IgD-negative memory B cell (primary cell): ENCODE measurements around the gene DHRS7B. TPM values are rescaled to one million over a fixed set of nuclear protein-coding genes. Genes with fewer than 3 reads are reported as not detected.
A peak's percentile ranks its signal among the peaks of the same experiment; 100 is the strongest.
"Not testable (repeated sequence)": the region's sequence is repeated elsewhere in the genome, so short reads cannot be mapped to it uniquely, and the experiment has no call there.

Experiments
- H3K27ac Mint-ChIP-seq, 3 donors: one replicate each; pipeline ENCODE4 v1.8.0; 2020 to 2022; ENCODE audit warnings: mild to moderate bottlenecking in 3 of 3, mixed read lengths in 3 of 3, moderate library complexity in 1 of 3
- H3K27me3 Mint-ChIP-seq: one replicate; pipeline ENCODE4 v1.8.0; 2021; ENCODE audit warnings: mixed read lengths
- H3K36me3 Mint-ChIP-seq: one replicate; pipeline ENCODE4 v1.8.0; 2020; ENCODE audit warnings: mild to moderate bottlenecking, mixed read lengths
- H3K4me1 Mint-ChIP-seq, 3 donors: one replicate each; pipeline ENCODE4 v1.8.0; 2020 to 2022; ENCODE audit warnings: mixed read lengths in 3 of 3, mild to moderate bottlenecking in 1 of 3
- H3K4me3 Mint-ChIP-seq, 4 donors: one replicate each; pipeline ENCODE4 v1.8.0; 2020 to 2022; ENCODE audit warnings: mild to moderate bottlenecking in 4 of 4, mixed read lengths in 4 of 4, moderate library complexity in 3 of 4
- H3K9me3 Mint-ChIP-seq, 3 donors: one replicate each; pipeline ENCODE4 v1.8.0; 2020 to 2021; ENCODE audit warnings: mixed read lengths in 3 of 3, mild to moderate bottlenecking in 1 of 3
- polyA plus RNA-seq: library from polyadenylated mRNA; unstranded; fragments of 300-500 nt; fragmentation: Illumina TruSeq; gene quantifications from one replicate; pipeline ENCODE4 v1.2.3, GENCODE V29; 2021

Gene DHRS7B
- polyA plus RNA-seq, 1 donor from 2014 or later = 13.3 TPM

DNA sequence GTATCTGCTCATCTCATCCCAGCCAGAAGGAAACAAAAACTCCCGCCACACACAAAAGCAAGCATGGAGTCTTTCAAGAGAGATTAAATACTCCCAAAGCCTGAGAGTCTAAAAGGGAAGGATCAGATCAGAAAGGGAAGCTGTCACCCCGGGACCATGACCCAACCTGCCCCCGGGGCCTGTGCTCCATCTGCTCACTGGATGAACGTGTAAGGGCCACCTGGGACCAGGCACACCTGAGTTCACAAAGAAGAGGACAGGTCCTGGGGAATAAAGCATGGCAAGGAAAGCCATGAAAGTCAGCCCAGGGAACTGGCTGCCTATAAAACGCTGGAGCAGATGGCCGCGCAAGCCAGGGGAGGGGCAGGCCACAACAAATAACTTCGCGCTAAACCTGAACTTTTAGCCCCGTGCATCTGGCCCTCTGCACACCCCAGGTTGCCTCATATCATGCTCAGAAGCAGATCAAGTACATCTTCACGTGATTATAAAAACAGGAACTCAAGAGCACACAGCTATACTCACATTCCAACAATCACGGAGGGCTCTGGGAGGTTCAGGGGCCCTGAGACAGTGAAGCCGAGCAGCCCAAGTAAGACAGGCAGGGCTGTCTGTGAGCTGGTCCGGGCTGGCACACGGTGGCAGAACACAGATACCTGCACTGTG, 83.8 kb downstream of the DHRS7B start:
- Mint-ChIP-seq H3K27me3 (no peaks in the 10 kb centered on the region), H3K9me3 (no peaks in the 10 kb centered on the region), H3K4me3 (peak overlapping the region in 2 of 4 donors; percentile 63 to 77), H3K36me3 (peaks cover 1% of the 10 kb centered on the region), H3K27ac (peak overlapping the region in 1 of 3 donors; percentile 40), H3K4me1 (peaks cover 31 to 37% (median 32%) of the 10 kb centered on the region in 3 donors)

DNA sequence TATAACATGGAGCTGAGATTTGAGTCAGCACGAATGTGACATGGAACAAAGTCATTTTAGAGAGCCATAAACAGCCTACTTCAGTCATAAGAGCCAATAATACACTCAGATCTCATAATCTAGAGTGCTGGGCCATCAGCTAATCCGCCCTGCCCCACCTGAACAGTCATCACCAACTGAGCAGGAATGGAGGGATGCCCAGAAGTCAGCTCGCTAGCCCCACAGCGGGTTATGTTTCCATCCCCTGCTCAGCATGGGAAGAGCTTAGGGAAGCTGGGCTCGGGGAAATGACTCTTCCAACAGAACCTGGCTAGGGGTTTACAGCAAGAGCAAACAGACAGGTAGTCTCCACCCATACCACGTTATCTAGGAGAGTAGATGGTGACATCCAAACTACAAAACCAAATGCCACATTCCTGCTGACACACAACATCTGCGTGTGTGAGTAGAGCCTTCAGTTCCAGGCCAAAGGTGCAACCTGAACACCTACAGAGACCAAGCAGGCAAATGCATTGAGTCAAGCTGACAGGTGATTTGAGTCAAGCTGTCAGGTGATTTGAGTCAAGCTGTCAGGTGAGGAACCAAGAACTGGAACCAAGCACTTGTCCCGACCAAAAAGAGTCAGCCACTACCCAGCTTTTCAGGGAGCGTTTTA, 85.2 kb downstream of the DHRS7B start:
- Mint-ChIP-seq H3K27me3 (no peaks in the 10 kb centered on the region), H3K27ac (peak overlapping the region in 1 of 3 donors; percentile 67), H3K4me3 (peak overlapping the region in 3 of 4 donors; percentile 89 to 96 (median 95)), H3K9me3 (no peaks in the 10 kb centered on the region), H3K36me3 (peaks cover 1% of the 10 kb centered on the region), H3K4me1 (peaks cover 36 to 37% (median 36%) of the 10 kb centered on the region in 3 donors)

DNA sequence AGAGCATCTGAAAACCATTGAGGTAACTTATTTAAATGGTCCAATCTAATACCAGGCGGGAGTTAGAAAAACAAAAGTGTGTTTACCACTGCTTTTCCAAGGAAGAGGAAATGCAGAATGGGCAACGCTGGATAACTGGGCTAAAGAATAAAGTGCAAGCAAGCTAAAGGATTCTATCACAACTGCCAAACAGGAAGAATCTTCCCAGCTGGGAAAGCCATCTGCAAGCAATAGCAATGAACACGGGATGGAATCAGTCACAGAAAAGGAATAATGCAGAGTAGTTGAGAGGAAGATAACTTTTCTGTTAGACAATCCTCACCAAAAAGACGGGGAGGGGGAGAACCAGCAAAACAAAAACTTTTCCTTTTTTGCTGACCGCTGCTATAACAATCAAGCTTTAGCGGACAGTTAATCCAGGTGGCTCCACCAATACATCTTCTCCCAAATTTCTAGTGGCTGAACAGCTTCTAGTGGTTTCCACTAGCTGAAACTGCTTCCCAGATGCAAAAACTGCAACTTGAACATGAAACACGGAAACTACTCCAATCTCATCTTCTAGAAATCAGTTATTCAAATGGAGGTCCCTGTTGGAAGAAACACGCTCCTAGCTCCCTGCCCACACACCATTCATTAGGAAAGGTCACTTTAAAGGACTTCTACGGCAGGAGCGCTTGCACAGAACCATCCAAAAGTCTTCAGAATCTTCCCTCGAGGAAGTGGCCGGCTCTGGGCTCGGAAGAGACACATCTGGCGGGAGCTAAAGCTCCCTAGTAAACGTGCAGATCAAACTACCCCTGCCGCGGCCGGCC, 86.3 kb downstream of the DHRS7B start:
- Mint-ChIP-seq H3K4me3 (peak overlapping the region; percentile 89 to 96 (median 96)), H3K9me3 (no peaks in the 10 kb centered on the region), H3K27ac (peak overlapping the region; percentile 23 to 67 (median 31)), H3K27me3 (no peaks in the 10 kb centered on the region), H3K36me3 (peaks cover 3% of the 10 kb centered on the region), H3K4me1 (peaks cover 37 to 40% (median 38%) of the 10 kb centered on the region in 3 donors)

DNA sequence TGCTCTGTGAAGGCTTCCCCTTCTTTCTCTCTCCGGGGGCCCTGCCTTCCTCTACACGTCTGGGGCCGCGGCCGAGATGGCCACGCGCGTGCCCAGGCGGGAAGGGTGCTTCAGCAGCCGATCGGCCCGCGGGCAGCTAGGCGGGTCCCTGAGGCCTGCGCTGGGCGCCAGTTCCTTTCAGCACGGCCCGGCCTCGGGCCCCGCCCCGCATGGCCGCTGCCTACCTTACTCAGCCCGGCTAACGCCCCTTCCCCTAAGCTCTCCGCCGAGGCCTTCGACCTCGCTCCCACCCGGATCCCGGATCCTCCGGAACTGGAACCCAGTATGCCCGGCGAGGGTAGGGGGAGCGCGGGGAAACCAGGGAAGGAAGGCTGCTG, 86.9 kb downstream of the DHRS7B start:
- Mint-ChIP-seq H3K36me3 (peaks cover 3% of the 10 kb centered on the region), H3K9me3 (no peaks in the 10 kb centered on the region), H3K4me1 (peaks cover 35 to 41% (median 38%) of the 10 kb centered on the region in 3 donors), H3K27ac (peak overlapping the region; percentile 65 to 94 (median 91)), H3K4me3 (peak overlapping the region; percentile 89 to 96 (median 96)), H3K27me3 (no peaks in the 10 kb centered on the region)

DNA sequence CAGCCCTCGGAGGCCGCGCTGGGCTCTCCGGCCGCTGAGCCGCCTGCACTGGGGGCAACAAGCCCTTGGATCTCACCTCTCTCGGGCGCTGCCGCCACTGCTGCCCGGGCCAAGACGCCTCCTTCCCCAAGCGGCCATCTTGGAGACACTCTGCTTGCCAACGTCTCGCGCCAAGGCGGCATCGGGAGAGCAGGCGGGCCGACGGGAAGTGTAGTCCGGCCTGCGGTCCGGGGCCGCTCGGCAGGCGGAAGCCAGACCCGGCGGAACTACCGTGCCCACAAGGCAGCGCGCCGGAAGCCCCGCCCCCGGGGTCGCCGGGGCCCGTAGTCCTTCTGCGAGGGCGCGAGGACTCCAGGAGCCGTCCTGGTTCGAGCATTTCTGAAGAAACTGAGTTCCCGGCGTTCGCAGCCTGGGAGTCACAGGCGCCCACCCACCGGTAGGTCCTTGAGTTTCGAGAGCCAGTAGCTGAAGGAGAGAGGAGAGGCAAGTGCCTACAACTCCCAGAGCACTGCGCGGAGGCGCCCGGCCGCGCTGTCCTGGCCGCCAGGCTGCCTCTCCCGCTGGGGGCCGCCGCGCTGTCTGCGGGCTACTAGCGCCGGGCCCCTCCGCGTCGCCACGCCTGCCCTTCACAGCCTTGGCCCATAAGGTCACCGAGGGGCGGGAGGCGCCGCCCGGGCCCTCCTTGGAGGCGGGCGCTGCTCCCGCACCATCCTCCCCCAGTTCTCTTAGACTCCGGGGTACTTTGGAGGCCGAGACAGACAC, 87.4 kb downstream of the DHRS7B start, which contains the start of gene TMEM11:
TSS of gene TMEM11 (minus strand) at position 147 of the 762 bp plus-strand sequence. CDS start at position 138, 9 bp downstream.
- no peaks in the 10 kb centered on the region for H3K9me3 Mint-ChIP-seq
- H3K27ac Mint-ChIP-seq = peak within 1 kb of the TSS; percentile 65 to 94 (median 91)
- H3K27me3 Mint-ChIP-seq = no peaks in the 10 kb centered on the region
- peaks cover 35 to 44% (median 38%) of the 10 kb centered on the region in 3 donors for H3K4me1 Mint-ChIP-seq
- peak within 1 kb of the TSS; percentile 89 to 96 (median 96) for H3K4me3 Mint-ChIP-seq
- H3K36me3 Mint-ChIP-seq = peaks cover 3% of the 10 kb centered on the region

DNA sequence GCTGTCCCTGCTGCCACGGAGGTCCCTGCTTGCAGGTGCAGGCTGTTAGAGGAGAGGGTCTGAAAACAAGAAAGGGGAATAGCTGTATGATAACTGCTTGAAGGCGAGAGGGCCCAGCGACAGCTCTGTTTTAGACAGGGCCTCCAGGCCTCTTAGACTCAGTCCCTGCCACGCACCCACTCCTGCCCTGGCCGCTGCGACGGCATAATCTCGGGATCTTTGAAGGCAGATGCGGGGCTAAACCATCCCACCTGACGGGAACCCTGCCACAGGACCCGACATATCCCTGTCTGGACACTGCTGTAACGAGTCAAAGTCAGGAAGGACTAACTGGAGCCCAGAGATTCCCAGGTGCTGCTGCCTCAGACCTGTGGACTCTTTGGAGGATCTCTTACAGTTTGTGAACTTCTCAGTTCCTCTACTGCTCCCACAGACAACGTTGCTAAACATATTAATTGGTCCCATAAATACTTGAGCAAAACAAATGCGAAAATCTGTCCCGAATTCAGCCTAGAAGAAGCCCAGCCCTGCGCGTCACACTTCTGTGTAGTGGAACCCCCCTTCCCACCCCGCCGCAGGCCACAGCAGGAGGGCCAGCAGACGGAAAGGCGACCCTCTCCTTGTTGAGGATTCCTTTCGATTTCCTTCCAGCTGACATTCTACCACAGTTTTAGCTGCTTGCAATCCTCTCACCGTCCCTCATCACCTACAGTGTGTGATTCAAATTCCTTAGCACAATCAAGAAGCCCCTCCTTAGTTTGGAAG, 88.2 kb downstream of the DHRS7B start:
- Mint-ChIP-seq H3K27me3 (no peaks in the 10 kb centered on the region), H3K36me3 (peaks cover 3% of the 10 kb centered on the region), H3K27ac (peak overlapping the region; percentile 42 to 91 (median 65)), H3K9me3 (no peaks in the 10 kb centered on the region), H3K4me1 (peaks cover 35 to 44% (median 38%) of the 10 kb centered on the region in 3 donors), H3K4me3 (peak overlapping the region; percentile 89 to 96 (median 96))

DNA sequence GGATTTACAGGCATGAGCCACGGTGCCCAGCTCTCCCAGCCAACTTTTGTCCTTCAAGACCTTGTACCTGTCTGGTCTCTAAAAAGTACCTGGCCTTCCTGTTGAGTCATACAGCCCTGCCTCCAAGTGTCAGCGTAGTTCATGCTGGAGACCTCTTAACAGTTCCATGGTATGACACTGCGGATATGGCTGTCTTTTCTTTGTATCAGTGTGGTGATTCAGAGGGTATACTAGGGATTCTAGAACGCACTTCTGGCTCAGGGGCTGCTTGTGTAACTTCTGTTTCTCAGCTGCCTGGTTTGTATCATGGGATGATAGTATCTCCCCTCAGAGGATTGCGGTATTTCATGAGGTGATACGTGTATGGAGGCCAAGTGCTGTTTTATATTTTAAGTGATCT, 89.2 kb downstream of the DHRS7B start:
- H3K36me3 Mint-ChIP-seq = peaks cover 3% of the 10 kb centered on the region
- H3K27me3 Mint-ChIP-seq = no peaks in the 10 kb centered on the region
- no peaks in the 10 kb centered on the region for H3K9me3 Mint-ChIP-seq
- peak overlapping the region in 3 of 4 donors; percentile 33 to 95 (median 85) for H3K4me3 Mint-ChIP-seq
- no peak overlapping the region for H3K27ac Mint-ChIP-seq
- H3K4me1 Mint-ChIP-seq = peaks cover 31 to 44% (median 36%) of the 10 kb centered on the region in 3 donors

DNA sequence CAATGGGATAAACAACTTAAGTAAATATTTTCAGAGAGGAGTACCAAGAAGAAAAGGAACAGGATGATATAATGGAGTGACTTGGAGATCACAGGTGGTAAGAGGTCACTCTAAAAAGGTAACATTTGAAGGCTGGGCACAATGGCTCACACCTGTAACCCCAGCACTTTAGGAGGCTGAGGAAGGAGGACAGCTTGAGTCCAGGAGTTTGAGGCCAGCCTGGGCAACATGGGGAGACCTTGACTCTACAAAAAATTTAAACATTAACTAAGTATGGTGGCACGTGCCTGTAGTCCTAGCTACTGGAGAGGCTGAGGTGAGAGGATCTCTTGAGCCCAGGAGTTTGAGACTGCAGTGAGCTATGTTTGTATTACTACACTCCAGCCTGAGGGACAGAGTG, 90.6 kb downstream of the DHRS7B start:
- peak overlapping the region in 2 of 4 donors; percentile 17 to 95 for H3K4me3 Mint-ChIP-seq

DNA sequence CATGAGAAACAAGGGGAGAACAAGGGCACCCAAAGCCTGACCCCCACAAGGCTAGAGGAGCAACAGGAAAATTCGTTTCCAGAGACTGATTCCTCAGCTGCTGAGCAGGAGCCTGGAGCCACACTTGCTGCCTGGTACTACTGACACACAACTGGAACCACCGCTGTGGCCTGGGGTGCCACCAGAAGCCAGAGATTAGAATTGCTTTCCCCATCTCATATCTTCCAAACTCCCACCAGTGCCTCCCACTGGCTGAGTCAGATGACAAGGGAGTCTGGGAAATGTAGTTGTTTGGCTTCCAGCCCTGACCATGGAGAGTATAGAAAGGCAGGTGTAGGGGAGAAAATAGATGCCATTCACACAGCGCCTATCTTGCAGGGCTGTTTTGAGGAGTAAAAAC, 91.3 kb downstream of the DHRS7B start:
- no peak overlapping the region for H3K27ac Mint-ChIP-seq
- peaks cover 14 to 28% (median 21%) of the 10 kb centered on the region in 3 donors for H3K4me1 Mint-ChIP-seq
- no peaks in the 10 kb centered on the region for H3K27me3 Mint-ChIP-seq
- no peaks in the 10 kb centered on the region for H3K9me3 Mint-ChIP-seq
- peaks cover 6% of the 10 kb centered on the region for H3K36me3 Mint-ChIP-seq
- peak overlapping the region in 1 of 4 donors; percentile 95 for H3K4me3 Mint-ChIP-seq

More for the DNA sequence above, 90.6 kb downstream of the DHRS7B start:
- Mint-ChIP-seq H3K27me3 (no peaks in the 10 kb centered on the region), H3K4me1 (peaks cover 21 to 35% (median 27%) of the 10 kb centered on the region in 3 donors), H3K9me3 (no peaks in the 10 kb centered on the region), H3K36me3 (peaks cover 3% of the 10 kb centered on the region), H3K27ac (peak overlapping the region in 1 of 3 donors; percentile 29)

DNA sequence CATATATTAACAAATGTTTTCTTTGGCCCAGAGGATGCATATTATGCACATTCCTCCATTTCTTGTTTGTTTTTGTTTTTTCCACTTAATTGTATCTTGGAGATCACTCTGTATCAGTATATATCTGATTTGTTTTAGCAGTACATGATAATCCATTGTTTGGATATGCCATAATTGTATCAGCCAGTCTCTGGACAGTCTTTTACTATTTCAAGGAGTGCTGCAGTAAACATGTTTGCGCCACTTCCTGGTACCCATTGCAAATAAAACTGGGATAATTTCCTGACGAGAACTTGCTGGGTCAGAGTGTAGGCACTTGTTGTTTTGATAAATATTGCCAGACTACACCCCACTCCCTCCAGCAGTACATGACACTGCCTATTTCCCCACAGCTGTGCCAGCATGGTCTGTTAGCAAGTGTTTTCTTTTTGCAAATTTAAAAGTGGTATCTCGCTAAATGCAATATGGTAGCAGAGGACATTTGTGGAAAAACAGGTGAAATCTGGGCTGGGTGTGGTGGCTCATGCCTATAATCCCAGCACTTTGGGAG, 92.1 kb downstream of the DHRS7B start:
- Mint-ChIP-seq H3K27me3 (no peaks in the 10 kb centered on the region), H3K4me3 (peak overlapping the region in 1 of 4 donors; percentile 81), H3K27ac (no peak overlapping the region), H3K36me3 (peaks cover 6% of the 10 kb centered on the region), H3K9me3 (no peaks in the 10 kb centered on the region), H3K4me1 (peaks cover 11 to 25% (median 21%) of the 10 kb centered on the region in 3 donors)

DNA sequence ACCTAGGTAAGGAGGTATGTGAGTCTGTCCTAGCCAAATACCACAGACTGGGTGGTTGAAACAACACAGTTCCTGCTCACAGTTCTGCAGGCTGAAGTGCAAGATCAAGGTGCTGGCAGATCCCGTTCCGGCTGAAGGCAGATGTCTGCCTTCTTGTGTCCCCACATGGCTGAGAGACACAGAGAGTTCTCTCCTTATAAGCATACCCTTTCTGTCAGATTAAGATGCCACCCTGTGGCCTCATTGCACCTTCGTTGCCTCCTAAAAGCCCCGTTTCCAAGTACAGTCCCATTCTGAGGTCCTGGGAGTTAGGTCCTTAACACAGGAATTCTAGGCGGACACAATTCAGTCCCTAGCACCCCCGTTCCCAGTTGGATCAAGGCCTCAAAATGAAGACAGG, 96.3 kb downstream of the DHRS7B start:
- no peaks in the 10 kb centered on the region for H3K27me3 Mint-ChIP-seq
- peaks cover 0 to 5% (median 2%) of the 10 kb centered on the region in 3 donors for H3K4me1 Mint-ChIP-seq
- H3K27ac Mint-ChIP-seq = peak overlapping the region in 1 of 3 donors; percentile 37
- no peak overlapping the region for H3K4me3 Mint-ChIP-seq
- H3K9me3 Mint-ChIP-seq = no peaks in the 10 kb centered on the region
- peaks cover 3% of the 10 kb centered on the region for H3K36me3 Mint-ChIP-seq

DNA sequence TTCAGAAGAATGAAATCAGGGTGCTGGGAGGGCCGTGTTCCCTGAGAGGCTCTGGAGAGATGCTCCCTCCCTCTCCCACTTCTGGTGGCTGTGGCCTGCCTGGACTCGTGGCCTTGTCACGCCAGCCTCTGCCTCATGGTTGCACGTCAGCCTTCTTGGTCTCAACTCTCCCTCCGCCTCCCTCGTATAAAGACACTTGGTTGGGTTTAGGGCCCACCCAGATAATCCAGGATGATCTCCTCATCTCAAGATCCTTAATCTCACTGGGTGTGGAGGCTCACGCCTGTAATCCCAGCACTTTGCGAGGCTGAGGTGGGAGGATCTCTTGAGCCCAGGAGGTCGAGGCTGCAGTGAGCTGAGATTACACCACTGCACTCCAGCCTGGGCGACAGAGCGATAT, 100.5 kb downstream of the DHRS7B start:
- H3K36me3 Mint-ChIP-seq, H3K4me3 Mint-ChIP-seq: not testable (repeated sequence)

DNA sequence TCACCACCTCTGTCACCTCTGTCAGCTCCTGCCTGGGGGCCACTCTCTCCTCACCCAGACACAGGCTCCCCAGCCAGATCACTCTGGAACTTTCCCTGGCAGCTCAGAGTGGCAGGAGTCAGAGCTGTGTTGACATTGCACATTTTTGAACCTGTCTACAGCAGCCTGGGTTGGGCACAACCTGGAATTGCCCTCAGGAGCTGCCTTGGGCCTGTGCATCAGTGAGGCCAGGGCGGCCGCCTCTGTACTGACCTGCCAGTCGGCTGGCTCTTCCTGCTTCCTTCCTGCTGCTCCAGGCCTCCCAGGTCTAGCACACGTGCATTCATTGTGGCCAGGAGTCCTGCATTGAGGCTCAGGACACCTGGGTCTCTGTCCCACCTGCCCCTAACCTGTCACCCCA, 101.3 kb downstream of the DHRS7B start:
- Mint-ChIP-seq H3K4me1 (no peaks in the 10 kb centered on the region), H3K36me3 (no peaks in the 10 kb centered on the region), H3K27ac (peak overlapping the region in 1 of 3 donors; percentile 67), H3K4me3 (peak overlapping the region in 1 of 4 donors; percentile 43), H3K27me3 (no peaks in the 10 kb centered on the region), H3K9me3 (peaks cover 0 to 6% (median 3%) of the 10 kb centered on the region in 3 donors)

More for the DNA sequence above, 100.5 kb downstream of the DHRS7B start:
- H3K9me3 Mint-ChIP-seq, H3K27me3 Mint-ChIP-seq, H3K4me1 Mint-ChIP-seq, H3K27ac Mint-ChIP-seq: not testable (repeated sequence)
